MM.1S (cell line): ENCODE measurements around the gene LCN15.

ENCODE experiments used
- EZH2 ChIP-seq: fragments of 300-600 bp; sonication (generic); optimal IDR thresholded peaks from 2 replicates; pipeline ENCODE3; 2017; ENCODE audit warnings: low read depth, mild to moderate bottlenecking, antibody characterized with exemption, low read length, mixed read lengths
- EZH2phosphoT487 ChIP-seq: fragments of 300-600 bp; sonication (generic); IDR thresholded peaks from 2 replicates; pipeline ENCODE4 v1.6.1; 2018; ENCODE audit warnings: antibody characterized with exemption, low read length
- TF ChIP-seq, protein P1 (sequence below): fragments of 300-600 bp; sonication (generic); IDR thresholded peaks from 2 replicates; pipeline ENCODE4 v1.5.1; 2016; ENCODE audit warnings: antibody characterized with exemption, low read length, mixed read lengths

DNA sequence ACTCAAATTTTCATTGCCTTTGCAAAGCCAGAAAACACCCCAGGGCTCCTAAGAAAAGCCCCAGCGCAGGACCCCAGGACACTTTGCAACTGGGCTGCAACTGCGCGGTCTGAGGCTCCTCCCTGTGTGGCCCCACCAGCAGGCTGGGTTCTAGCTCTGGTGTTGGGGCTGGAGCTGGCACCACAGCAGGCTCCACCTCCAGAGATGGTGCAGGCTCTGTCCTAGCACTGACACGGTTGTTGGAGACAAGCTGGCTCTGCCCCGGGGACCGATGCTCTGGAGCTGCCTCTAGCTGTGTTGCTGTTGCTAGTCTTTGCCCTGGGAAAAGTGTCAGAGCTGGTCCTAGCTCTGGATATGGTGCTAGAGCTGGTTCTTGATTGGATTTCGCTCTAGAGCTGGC lies 35.2 kb downstream of the LCN15 start:
- TF ChIP-seq, protein P1, sequence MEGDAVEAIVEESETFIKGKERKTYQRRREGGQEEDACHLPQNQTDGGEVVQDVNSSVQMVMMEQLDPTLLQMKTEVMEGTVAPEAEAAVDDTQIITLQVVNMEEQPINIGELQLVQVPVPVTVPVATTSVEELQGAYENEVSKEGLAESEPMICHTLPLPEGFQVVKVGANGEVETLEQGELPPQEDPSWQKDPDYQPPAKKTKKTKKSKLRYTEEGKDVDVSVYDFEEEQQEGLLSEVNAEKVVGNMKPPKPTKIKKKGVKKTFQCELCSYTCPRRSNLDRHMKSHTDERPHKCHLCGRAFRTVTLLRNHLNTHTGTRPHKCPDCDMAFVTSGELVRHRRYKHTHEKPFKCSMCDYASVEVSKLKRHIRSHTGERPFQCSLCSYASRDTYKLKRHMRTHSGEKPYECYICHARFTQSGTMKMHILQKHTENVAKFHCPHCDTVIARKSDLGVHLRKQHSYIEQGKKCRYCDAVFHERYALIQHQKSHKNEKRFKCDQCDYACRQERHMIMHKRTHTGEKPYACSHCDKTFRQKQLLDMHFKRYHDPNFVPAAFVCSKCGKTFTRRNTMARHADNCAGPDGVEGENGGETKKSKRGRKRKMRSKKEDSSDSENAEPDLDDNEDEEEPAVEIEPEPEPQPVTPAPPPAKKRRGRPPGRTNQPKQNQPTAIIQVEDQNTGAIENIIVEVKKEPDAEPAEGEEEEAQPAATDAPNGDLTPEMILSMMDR: no peak
- TF ChIP-seq EZH2phosphoT487 (no peak), EZH2 (no peak)
